ENCODE measurements around the gene PCF11. TPM values are rescaled to one million over a fixed set of nuclear protein-coding genes. Genes with fewer than 3 reads are reported as not detected.

PCF11 gene
- polyA plus RNA-seq, 1 donor: 101 TPM

DNA sequence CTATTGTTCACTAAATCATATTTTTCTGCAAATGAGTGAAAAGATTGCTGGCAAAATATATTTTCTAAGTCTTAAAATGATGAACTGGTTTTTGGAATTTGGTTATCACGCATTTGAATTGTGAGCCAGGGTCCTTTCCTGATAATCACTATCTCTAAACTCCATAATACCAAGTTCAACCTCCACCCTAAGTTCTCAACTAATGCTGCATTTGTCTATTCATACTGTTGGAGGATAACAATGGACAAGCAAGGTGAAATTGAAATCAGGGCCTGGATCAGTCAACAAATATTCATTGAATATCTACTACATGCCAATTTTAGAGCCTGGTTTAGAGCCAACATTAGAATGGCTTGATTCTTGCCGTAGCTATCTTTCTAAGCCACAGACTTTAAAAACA is 4.7 kb upstream of the PCF11 start:
- DNase-seq: no peak

DNA sequence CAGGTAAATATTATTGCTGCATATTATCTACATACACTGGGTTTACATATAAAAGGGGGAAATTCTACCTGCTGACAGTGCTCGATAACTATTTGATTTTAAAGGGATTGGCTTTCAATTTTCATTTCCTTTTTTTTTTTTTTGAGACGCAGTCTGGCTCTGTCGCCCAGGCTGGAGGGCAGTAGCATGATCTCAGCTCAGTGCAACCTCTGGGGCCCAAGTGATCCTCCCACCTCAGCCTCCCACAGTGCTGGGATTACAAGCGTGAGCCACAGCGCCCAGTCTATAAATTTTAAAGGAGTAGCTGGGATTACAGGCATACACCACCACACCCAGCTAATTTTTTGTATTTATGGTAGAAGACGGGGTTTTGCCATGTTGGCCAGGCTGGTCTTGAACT is 3.2 kb upstream of the PCF11 start:
- DNase-seq: no peak

DNA sequence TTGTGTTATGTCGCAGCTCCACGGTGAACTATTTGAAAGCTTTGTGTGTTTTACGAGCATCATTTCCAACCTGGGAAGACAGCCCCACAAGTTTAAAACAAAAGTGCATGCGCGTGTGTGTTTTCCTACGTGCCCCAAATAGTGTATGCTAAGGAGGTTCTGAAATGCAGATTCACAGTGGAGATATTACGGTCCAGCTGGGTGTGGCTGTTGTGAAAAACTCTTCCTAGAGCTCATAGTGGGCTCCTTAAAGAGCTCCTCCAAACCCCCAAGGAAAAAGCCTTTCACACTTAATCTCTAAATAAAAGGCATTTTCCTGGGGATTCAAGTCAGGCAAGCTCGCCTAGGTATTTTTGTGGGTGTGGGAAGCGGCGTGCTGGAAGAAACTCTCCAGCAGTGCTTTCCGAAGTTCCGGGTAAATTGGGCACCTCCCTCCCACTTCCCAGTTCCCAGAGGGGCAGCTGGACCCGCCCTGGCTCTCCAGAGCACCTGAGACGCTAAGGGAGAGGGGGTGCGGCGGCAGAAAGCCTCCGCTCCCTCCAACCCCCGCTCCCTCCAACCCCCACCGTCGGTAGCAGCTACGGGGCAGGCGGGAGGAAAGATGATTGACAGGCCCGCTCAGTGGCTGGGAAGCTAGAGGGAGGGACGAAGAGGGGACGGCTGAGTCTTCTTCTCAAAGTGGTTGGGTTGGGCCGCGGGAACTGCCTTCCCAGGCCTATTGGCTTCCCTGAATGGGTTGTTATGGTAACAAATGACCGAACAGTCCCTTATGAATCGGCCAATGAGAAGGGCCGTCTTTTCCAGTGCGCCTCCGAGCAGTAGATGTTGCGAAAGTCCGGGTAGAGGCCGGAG is 561 bp upstream of the PCF11 start:
- DNase-seq: peak; percentile 100

DNA sequence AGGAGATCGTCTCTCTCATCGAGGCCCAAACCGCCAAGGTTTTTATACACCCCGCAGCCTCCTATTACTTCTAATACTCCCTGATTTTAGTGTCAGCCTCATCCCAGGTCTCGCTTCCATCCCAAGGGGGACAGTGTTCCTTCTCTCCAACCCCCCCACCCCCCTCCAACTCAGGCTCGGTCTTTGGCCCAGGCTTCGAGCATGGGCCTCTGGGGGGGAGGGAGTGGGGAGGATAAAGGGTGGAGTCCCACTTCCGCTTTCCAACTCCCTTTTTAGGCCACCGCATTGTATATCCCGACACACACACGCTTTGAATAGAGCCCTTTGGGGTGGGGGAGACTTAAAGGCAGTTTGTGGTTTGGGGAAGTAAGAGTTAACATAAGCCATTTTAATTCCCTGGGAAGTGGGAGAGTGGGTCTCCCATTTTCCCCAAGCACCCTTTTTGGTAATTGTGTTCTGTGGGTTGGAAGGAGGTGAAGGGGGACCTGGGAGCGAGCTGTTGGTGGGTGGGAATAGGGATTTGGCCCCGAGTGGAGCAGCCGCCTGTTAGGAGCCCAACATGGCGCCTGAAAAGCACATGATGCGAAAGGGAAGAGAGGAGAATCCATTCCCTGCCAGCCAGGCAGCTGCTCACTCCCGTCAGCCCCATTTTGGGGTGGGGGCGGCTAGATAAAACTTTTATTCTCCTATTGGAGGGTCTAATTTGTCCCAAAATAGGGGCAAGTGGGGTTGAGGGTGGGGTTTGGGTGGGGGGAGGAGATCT is 844 bp downstream of the PCF11 start:
- peak; percentile 63 for DNase-seq

DNA sequence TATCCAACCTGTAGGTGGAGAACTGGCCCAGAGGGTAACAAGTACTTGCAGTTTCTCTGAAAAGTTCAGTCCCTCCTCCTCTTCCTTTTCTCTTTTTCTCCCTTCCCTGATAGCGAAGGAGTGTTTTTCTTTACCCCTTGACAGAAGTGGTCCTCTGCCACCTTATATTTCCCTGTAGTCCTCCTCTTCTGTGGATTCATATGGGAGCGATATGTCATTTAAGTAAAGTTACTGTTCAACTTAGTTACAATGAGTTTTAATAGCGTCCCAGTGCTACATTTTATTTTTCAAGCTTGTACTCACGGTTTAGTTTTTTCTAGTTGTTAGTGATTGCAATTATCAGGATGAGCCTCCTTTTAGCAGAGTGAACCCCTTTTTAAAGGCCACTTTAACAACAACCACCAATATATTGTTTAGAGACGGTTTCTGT is 1.4 kb downstream of the PCF11 start:
- no peak for DNase-seq

DNA sequence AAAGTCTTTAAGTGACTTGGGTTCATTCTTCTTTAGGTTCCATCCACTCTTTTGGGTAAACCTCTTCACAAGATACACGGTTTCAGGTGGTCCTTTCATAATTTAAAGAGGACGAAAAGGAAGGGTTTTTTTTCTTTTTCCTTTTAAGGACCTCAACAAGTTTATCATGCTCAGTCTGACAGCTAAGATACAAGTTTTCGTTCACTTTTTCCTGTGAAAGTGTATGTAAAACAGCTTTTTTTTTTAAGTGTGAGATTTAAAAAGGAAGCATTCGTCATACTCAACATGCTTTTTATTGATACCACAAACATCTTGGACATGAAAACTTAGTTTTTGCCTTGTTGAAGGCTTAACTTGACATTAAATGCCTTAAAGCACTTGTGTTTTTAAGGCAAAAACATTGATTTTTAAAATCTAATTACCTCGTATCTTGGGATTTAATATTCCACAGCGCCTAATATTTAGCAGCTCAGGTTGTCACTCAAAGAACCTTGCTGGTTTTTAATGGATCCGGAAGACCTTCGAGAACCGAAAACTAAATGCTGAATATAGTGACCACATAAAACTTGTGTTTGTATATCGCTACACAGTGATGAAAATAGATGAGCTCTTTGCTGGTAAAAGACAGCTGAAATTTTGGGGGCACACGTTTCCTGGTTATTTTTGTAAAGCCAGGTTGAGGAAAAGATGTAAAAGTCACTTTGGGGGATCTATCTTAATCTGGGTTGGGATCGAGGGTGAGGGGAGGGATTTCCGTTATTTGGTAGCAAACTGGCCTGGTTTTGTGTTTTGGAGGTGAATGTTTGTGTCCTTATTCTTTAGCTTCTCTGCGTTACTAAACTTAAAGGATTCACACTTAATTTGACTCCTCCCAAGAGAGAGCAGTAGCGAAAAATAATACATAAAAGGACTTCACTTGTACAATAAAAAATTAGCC is 2.3 kb downstream of the PCF11 start:
- no peak for DNase-seq

DNA sequence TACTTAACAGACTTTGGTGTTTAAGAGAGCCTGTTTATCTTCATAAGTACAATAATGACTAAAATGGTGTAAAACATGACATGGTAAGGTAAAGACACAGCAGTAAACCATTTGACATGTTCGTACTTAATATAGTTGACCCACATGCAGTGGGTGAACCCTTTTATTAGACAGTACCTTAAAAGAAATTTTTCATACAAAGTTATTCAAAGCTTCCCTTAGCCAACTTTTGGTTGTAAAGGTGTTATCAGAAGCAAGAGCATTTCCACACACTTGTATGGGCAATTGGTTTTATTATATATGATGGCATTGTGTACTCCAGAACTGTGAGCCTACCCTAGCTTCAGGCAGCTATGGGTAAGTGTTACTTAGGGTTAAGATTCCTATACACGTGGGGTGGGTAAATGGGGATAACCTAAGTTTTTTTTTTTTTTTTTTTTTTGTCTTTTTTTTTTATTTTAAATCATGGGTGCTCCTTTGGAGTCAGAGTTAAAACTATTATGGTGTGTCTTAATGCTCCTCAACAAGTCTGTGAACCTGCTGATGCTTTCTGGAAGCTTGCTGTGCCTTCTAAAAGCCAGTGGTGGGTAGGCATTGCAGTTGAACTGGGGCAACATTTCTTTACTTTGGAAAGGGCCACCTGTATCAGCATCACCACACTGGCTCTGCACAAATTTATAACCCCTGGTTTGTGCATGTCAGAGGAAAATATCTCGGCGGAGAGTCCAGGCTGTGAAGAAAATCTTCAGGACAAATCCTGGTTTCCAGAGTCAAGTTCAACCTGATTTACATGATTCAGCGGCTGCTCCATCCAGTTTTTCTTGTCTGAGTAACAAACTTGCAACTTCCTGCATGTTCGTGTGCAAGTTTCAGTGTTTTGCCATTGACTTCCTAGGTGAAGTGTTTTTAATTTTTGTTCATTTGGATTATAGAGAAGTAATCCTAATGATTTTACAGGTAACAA is 3.3 kb downstream of the PCF11 start:
- DNase-seq: no peak

DNA sequence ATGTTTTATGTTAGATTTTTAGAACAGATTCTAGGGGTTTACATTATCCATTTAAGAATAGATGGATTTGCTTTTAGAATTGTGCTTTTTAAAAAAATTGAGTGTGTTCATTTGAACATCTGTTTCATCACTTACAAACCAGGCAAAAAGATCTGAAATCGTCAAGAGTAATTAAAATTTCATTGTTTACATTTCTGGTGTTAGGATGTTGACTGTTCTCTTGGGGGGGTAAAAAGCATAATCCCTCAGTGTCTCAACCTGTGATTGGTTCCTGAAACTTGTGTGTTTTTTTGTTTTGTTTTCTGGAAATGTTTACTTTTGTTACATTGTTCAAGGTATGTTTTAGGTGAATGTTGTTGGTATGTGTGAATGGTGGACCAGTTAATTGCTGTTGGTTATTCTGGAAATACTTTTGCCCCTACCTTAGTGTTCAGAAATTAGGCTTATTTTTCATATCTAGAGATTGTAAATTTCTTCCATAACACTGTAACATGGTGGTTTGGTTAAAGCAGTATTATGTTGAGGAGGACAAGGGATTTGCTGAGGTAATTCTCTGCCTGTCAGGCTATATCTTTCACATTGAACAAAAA is 4.8 kb downstream of the PCF11 start:
- no peak for DNase-seq

DNA sequence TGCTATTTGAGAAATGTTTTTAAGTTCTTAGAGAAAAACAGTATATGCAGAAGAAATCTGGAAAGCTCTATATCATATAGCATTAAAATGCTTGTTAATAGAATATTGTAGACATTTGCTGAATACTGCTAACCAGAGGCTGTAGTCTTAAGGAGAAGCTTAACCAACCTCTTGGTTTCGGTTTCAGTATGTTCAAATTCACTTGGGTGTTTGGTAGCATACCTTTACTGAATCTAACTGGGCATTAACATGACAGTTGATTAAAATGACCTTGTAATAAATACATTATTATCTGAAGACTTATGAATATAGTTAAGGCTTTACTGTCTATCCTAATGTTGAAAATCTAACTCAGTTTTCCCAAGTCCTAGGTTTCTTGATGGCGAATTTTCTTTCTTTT is 5.4 kb downstream of the PCF11 start:
- no peak for DNase-seq

DNA sequence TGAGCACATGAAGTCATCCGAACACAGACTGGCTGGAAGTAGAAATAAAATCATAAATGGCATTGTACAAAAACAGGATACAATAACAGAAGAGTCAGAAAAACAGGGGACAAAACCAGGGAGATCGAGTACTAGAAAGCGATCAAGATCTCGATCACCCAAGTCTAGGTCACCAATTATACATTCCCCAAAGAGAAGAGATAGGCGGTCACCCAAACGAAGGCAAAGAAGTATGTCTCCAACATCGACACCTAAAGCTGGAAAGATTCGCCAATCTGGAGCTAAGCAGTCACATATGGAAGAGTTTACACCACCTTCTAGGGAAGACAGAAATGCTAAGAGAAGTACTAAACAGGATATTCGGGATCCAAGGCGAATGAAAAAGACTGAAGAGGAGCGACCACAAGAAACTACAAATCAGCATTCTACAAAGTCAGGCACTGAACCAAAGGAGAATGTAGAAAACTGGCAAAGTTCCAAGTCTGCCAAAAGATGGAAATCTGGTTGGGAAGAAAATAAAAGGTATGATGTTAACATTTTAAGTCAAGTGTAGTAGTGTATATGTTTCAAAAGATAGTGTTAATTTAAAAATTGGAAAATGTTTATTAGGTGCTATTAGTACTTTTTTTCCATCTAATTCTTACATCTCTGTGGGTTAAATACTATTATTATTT is 9.4 kb downstream of the PCF11 start:
- DNase-seq: no peak

DNA sequence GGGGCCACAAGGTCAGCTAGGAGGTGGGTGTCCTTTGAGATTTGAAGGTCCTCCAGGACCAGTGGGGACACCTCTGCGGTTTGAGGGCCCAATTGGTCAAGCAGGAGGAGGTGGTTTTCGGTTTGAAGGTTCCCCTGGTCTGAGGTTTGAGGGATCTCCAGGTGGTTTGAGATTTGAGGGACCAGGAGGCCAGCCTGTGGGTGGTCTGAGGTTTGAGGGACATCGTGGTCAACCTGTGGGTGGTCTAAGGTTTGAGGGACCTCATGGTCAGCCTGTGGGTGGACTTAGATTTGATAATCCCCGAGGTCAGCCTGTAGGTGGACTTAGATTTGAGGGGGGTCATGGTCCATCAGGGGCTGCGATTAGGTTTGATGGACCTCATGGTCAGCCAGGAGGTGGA is 11.8 kb downstream of the PCF11 start:
- DNase-seq: no peak

DNA sequence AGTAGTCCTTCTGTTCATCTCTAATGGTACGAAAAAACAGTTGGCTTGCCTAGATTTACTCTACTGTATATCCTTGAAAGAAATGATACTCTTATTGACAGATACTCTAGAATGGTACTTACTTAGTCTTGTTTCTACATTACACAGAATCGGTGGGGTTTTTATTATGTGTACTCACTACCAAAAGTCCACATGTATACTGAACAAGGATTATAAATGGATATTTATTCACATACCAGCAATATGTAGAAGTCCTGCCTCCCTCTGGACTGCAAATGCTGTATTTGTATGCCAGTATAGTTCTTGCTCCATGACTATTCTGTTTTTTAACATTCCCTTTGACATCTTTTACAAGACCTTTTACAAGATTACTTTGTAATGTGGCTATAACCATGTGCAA is 13.9 kb downstream of the PCF11 start:
- DNase-seq: no peak

DNA sequence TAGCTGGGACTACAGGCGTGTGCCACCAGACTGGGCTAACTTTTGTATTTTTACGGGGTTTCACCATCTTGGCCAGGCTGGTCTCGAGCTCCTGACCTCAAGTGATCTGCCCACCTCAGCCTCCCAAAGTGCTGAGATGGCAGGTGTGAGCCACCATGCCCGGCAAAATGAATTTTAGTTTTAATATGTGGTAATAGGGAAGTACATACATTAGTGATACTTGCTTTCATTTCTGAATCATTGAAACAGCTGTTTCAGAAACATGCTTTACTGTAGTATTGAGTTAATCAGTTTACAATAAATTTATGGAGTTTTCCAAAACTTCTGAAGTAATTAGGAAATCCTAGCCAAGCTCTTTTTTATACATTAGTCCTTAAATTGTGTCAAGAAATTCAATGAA is 15.6 kb downstream of the PCF11 start:
- DNase-seq: no peak

DNA sequence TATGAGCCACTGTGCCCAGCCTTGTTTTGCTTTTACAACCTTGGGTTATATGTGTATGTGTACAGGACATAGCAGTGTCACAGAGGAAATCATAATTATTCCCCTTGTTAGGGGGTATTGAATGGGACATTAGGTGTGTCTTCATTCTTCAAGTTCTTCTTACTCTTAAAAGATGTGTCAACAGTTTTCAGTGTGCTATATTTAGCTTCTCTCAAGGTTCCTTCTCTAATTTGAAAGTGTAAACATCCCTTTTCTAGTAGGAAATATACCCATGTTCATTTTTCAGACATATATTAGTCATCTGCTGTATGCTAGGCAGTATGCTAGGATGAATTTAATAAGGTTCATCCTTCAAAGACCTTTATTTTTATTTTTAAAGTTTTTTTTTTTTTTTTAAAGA is 17.1 kb downstream of the PCF11 start:
- DNase-seq: no peak

DNA sequence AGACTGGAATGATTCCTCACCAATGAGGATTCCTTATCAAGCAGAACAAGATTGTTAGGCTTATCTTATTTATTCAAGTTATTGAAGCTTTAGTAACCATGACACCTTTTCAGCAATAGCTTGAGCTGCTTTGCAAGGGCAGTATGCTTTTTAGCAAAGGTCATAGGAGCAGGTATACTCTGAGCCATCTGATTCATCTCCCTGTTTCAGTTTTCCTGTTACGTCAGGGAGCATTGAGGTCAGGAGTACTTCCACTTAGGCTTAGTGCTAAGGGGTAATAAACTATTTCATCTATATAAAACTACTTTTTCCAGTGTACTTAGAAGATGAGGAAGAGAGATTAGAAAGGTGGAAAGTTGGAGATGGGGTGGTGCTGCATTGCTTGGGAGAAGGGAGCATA is 18.9 kb downstream of the PCF11 start:
- no peak for DNase-seq

DNA sequence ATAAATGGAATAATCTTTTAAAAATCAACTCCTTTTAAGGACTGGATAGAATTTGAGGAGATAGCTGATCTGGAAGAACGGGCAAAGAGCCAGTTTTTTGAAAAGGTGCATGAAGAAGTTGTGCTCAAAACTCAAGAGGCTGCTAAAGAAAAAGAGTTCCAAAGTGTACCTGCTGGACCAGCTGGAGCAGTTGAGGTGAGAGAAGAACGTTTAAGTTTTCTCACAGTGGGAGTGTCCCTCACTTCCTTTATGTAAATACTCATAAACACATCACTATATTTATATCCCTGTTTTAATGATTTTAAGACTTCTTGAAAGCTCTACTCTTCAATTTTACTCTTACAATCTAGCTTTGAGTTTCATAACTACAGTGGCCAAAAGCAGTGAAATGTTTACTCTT is 24.9 kb downstream of the PCF11 start:
- no peak for DNase-seq

DNA sequence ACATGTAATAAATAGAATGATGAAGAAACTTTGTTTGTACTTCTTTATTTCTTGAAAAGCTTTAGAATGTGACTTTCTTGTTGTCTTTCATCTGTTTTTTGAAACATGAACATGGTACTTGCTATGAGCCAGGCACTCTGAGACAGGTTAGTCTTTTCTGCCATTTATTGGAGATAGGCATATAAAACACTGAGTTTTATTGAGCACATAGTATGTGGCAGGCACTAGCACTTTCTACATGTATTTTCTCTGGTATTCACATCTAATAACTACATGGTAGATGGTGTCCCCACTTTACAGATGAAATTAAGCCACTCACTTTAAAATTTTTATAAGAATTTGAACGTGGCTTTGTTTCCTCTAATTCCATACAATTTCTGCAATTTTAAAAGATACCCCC is 28.8 kb downstream of the PCF11 start:
- DNase-seq: no peak

DNA sequence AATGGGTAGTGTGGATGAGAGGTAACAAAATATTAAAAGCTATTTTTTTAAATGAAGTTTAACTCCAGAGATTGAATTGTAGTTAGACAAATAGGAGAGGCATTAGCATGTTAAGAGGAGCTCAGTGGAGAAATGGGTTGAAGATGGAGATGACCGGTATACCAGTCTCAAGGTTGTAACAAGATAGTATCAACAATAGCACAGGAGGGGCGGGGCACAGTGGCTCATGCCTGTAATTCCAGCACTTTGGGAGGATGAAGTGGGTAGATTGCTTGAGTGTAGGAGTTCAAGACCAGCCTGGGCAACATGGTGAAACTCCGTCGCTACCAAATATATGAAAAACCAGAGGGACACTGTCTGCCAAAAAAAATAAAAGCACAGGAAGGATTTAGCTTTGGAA is 30.5 kb downstream of the PCF11 start:
- no peak for DNase-seq

DNA sequence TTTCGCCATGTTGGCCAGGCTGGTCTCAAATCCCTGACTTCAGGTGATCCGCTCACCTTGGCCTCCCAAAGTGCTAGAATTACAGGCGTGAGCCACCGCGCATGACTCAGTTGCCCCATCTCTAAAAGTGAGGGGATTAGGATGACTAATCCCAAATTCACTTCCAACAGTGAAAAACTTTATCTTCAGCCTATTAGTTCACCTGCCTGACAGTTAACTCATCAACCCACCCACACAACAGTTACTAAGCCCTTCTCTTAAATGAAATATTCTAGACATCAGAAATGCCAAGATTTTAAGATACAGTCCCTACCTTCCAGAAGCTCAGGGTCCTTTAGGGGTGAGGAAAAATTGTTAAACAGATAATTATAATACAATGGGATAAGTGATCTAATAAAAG is 34.6 kb downstream of the PCF11 start:
- no peak for DNase-seq

DNA sequence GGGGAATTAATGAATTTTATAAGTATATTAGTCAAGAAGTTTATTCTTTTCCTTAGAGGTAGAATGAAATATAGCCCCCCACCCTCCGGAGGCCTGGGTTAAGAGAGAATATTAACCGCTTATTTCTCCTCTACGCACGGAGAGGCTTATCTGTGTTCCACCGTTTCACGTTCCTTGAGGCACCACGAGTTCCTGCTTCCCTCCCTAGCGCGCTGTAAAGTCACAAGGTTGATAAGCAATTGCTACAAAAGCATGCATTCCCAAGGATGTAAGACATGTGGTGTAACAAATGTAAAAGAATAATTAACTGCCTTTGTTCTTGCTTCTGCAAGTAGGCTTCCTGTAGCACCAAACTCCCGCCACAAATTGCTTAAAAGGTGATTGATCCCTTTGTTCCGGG is 35.1 kb downstream of the PCF11 start:
- no peak for DNase-seq

Measured in left kidney (tissue), 2 donors.